RKO (cell line): Measurements from ENCODE around the gene PDK1.
"Not testable (repeated sequence)": the region's sequence is repeated elsewhere in the genome, so short reads cannot be mapped to it uniquely, and the experiment has no call there.

ENCODE experiments used
- DNase-seq: peaks from one replicate; pipeline ENCODE4 v3.0.0-alpha.2; 2016; ENCODE audit warnings: low spot score

Gene PDK1

GRCh38 chr2:172555522-172556283 is at the start of gene PDK1:
Gene PDK1, plus strand, starts transcription at chr2:172556090. Its CDS starts 61 bp downstream, at chr2:172556151.
- peak; percentile 85 for DNase-seq

DNA sequence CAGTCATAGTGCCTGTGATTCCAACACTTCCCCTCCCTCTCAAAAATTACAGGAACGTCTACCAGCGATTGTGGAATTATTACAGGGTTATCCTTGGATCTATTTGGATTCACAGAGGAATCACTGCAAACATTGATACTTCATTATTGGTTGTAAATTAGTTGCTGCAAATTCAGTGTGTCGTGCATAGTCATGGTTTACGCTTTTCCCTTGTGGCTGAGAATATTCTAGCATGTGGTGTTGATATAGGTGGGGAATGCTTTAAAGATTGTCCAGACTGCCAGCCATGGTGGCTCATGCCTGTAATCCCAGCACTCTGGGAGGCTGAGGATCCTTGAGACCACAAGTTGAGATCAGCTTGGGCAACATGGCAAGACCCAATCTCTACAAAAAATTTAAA is 48.7 kb upstream of the PDK1 start:
- no peak for DNase-seq

DNA sequence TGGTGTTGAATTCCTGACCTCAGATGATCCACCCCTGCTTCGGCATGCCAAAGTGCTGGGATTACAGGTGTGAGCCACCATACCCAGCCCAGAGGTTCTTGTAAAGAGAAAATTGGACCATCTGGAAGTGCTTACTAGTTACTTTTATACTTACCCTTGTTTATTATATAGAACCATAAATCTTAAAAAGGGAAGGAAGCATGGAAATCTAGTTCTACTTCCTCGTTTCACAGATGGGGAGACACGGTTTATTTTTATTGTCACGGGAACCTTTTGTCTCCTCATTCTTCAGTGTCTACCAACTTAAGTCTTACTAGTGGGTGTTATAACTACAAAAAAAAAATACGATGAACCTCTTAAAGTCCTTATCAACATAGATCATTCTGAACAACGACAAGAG is 45.8 kb upstream of the PDK1 start:
- DNase-seq: no peak

- DNase-seq: no peak
Observed at GRCh38 chr2:172510548-172510947, 45.3 kb upstream of the PDK1 start.

GRCh38 chr2:172512810-172513523 is 42.9 kb upstream of the PDK1 start:
- no peak for DNase-seq

- DNase-seq: no peak
Observed at GRCh38 chr2:172513524-172513900, 42.4 kb upstream of the PDK1 start.

DNA sequence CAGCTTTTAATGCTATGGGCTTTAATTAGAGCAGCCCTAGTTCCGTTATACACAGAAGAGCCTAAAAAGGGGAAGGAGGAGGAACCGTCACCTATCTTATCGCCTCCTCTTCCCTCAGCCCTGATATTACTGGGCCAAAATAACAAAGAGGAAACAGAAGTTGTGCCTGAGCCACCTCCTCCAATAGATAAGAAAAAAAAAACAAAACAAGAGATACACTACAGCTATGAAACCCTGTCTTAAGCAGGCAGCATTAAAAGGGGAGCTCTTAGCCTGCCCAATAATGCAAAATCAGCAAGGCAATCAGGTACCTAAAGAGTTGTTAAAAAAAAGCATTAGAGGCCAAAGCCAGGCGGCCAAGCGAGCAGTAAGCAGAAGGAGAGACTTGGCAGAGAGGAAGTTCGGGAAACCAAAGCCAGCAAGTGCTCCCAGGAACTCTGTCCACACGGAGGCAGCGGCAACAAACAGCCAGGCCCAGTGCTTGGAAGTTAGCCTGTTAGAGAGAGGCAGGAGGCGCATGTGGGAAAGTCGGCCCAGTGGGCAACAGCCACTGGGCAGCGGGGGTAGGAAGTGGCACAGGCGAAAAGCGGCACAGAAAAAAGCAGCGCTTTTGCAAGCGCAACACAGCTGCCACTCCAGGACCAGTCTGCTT is 41.8 kb upstream of the PDK1 start:
- no peak for DNase-seq

GRCh38 chr2:172516299-172516698 is 39.6 kb upstream of the PDK1 start:
- peak; percentile 9 for DNase-seq

DNA sequence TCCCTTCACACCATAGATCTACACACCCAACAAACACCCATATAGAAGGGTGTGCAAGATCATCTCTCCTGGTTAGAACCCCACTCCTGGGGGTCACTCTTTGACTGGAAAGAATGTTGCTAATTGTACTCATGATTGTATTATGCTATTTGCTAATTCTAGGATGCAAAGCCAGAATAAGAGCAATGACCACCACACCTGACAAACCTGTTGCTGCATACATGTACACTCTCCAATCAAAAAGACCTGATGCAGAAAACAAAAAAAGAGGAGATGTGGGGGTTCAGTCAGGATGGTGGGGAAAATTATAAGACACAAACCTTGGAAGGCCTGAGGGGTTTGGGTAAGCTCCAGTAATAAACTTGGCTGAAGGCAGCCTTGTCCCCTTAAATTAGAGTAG is 36.9 kb upstream of the PDK1 start:
- DNase-seq: no peak

DNA sequence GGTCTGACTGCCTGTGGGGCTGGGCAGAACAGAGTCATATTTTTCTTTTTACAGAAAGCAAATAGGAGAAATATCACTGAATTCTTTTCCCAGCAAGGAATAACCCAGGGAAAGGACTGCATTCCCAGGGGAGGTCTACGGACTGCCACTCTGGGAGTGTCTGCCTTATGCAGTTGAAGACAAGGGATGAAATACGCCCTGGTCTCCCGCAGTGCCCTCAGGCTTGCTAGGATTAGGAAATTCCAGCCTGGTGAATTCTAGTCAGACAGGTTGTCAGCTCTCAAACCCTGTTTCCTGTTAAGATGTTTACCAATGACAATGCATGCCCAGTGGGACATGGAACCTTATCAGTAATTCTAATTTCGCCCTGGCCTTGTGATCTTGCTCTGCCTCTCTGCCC is 30.3 kb upstream of the PDK1 start:
- DNase-seq: no peak

- no peak for DNase-seq
Observed at GRCh38 chr2:172531309-172531708, 24.6 kb upstream of the PDK1 start.

DNA sequence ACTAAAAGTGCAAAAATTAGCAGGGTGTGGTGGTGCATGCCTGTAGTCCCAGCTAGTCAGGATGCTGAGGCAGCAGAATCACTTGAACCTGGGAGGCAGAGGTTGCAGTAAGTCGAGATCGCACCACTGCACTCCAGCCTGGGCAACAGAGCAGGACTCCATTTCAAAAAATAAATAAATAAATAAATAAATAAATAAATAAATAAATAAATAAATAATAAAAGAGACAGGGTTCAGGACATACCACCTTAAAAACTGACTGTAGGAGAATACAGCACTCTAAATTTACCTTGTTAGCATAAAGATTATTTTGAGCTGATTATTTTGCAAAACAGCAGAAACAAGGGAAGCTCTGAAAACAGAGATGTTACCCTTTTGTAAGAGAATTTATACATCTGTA is 23.4 kb upstream of the PDK1 start:
- not testable (repeated sequence) for DNase-seq

DNA sequence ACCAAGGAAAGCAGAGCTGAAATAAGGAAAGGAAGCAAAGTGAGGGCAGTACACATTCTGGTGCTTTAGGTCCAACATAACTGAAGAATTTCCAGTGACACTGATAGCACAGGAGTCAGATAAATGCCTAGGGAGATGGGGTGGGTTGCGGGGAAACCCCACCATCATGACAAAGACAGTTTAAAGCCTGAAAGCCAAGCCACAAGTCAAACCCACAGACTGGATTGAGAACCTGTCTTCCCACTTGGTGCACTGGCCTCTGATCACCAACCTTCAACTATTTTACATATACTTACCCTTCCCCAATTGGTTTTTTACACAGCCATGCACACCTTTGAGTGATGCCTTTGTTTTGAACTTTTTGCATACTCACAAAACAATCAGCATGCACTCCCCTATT is 22.2 kb upstream of the PDK1 start:
- DNase-seq: no peak

- no peak for DNase-seq
Observed at GRCh38 chr2:172535119-172535518, 20.8 kb upstream of the PDK1 start.

DNA sequence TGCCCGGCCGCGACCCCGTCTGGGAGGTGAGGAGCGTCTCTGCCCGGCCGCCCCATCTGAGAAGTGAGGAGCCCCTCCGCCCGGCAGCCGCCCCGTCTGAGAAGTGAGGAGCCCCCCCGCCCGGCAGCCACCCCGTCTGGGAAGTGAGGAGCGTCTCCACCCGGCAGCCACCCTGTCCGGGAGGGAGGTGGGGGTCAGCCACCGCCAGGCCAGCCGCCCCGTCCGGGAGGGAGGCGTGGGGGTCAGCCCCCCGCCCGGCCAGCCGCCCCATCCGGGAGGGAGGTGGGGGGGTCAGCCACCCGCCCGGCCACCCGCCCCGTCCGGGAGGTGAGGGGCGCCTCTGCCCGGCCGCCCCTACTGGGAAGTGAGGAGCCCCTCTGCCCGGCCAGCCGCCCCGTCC is 18.0 kb upstream of the PDK1 start:
- not testable (repeated sequence) for DNase-seq

- DNase-seq: no peak
Observed at GRCh38 chr2:172539767-172540166, 16.1 kb upstream of the PDK1 start.

DNA sequence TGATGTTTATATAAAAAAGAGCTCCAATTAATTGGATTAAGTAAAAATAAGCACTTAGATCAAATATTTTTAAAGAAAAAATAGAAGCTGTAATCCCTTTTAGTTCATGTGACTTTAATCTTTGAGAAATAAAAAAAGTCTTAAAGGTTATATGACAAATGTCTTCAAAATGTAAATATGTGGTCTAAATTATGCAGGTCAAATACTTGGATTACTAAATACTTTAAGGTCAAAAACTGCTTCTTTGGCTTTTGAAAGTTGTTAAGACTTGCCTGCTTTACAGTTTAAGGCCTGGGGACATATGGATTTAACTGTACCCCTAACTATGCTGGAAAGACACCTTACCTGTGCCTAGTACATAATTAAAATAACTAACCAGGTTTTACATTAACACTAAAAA is 15.5 kb upstream of the PDK1 start:
- DNase-seq: no peak

DNA sequence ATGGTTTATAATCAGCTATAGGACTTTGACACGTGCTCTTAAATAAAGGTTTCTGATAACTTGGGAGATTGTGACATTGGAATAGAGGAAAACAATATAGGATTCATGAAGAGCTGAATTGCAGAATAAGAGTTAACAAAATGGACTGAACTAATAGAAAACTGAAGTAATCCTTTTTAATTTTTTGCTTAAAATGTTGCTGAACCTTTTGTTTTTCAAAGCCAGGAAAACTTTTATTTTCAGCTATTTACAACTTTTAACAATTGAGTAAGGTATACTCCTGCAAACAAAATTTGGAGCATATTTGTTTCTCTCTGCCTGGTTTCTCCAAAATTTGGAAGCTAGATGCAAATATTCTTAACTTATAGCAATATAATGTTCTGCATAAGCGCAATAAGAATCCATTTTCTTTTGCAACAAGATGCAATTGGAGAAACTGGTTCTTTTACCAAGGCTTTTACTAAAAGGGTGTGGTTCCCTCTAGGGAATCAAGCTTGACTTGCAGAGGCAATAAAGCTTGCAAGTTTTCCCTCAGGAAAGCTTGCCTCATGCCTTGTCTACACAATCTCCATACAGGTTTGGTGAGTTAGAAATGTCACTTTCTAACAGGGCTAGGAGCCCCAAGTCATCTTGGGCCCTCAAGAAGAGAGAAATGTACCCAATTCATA is 10.3 kb upstream of the PDK1 start:
- DNase-seq: no peak

DNA sequence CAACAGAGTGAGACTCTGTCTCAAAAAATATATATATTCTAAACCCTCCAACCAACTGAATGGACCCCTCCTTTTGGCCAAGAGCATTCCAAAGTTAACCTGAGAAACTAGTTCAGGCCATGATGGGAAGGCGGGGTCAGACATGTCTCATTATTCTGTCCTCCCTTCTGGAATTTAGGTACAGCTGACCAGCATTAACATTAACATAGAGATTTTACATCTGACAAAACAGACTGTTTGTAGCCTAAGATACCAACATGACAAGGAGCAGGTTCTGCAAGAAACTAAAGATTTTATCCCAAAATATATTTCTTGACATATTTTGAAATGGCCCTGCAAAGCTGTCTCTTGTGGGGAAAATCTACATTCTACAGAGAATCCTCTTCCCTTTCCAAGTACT is 6.8 kb upstream of the PDK1 start:
- DNase-seq: no peak

DNA sequence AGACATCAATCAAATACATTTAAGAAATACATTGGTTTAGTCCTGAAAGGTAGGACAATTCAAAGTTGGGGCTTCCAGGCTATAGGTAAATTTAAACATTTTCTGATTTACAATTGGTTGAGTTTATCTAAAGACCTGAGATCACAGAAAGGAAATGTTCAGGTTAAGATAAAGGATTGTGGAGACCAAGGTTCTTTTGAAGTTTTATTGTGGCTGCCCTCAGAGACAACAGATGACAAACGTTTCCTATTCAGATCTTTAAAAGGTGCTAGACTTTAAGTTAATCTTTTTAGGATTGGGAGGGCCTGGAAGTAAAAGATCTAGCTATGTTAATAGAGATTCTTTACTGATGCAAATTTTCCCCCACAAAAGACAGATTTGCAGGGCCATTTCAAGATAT is 6.1 kb upstream of the PDK1 start:
- not testable (repeated sequence) for DNase-seq

DNA sequence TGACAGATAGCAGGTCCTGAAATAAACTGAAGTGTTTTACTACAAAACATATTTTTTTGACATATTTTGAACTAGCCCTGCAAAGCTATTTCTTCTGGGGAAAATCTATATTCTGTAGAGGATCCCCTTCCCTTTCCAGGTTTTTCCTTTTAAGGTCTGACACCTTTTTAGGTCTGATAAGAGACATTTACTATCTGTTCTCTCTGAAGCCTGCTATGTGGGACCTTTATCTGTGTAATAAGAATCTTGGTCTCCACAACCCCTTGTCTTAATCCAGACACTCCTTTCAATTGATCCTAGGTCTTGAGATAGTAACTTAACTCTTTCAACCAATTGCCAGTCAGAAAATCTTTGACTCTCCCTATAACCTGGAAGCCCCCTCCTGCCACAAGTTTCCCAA is 5.5 kb upstream of the PDK1 start:
- no peak for DNase-seq

- DNase-seq: no peak
Observed at GRCh38 chr2:172551271-172551670, 4.6 kb upstream of the PDK1 start.
